Lung (tissue), 12 donors: ENCODE results near the gene PRKCE. TPM values are rescaled to one million over a fixed set of nuclear protein-coding genes. Genes with fewer than 3 reads are reported as not detected.

Experiments
- ATAC-seq: fragments of 200-7000 bp; cut with Tn5 transposase; one replicate; pipeline ENCODE4 v1.9.1; 2020; ENCODE audit warnings: moderate number of reproducible peaks; ENCODE audit not compliant: insufficient read depth, low FRiP score
- DNase-seq, 3 donors: peaks; one replicate each; pipeline ENCODE4 v3.0.0-alpha.2; 2013 to 2017
- H3K27ac ChIP-seq, 2 donors: one replicate each; pipeline ENCODE4 v1.5.1; 2013; ENCODE audit warnings: mild to moderate bottlenecking in 2 of 2, moderate library complexity in 2 of 2, control low read depth in 1 of 2, inconsistent platforms in 1 of 2, low read depth in 1 of 2, low read length in 1 of 2
- H3K27me3 ChIP-seq, 3 donors: one replicate each; pipeline ENCODE4 v1.5.1; 2013; ENCODE audit warnings: low read length in 2 of 3; ENCODE audit not compliant: control insufficient read depth in 3 of 3, insufficient read depth in 3 of 3
- H3K36me3 ChIP-seq, 4 donors: one replicate each; pipeline ENCODE4 v1.5.1; 2013; ENCODE audit warnings: low read length in 4 of 4, mild to moderate bottlenecking in 1 of 4, moderate library complexity in 1 of 4; ENCODE audit not compliant: control insufficient read depth in 4 of 4, insufficient read depth in 4 of 4
- H3K4me1 ChIP-seq, 5 donors: one replicate each; pipeline ENCODE4 v1.5.1; 2013; ENCODE audit warnings: low read length in 5 of 5, mild to moderate bottlenecking in 2 of 5, moderate library complexity in 1 of 5; ENCODE audit not compliant: control insufficient read depth in 5 of 5, insufficient read depth in 5 of 5
- H3K4me3 ChIP-seq: one replicate; pipeline ENCODE4 v1.5.1; 2013; ENCODE audit warnings: mild to moderate bottlenecking, control low read depth, moderate library complexity
- H3K9ac ChIP-seq, 2 donors: one replicate each; pipeline ENCODE4 v1.5.1; 2013; ENCODE audit warnings: low read length in 2 of 2, control low read depth in 1 of 2; ENCODE audit not compliant: insufficient read depth in 1 of 2
- H3K9me3 ChIP-seq, 4 donors: one replicate each; pipeline ENCODE4 v1.5.1; 2013; ENCODE audit warnings: low read length in 3 of 4, mild to moderate bottlenecking in 1 of 4, moderate library complexity in 1 of 4; ENCODE audit not compliant: control insufficient read depth in 4 of 4, insufficient read depth in 3 of 4
- CTCF ChIP-seq: IDR thresholded peaks from 2 replicates; pipeline ENCODE4 v1.5.1; 2012; ENCODE audit warnings: mild to moderate bottlenecking; ENCODE audit errors: control extremely low read depth, extremely low read depth
- WGBS, 2 donors: extraction: QIAGEN DNeasy Blood & Tissue Kit; methylation state at CpG; one replicate each; pipeline ENCODE4 v1.1.7; 2013; 5-methylcytosine and 5-hydroxymethylcytosine counted together
- polyA plus RNA-seq, 2 donors: library from polyadenylated mRNA; stranded (reverse); fragments of 200-250 nt; gene quantifications; one replicate each; pipeline ENCODE4 v1.2.1, GENCODE V29; 2013
- total RNA-seq, 2 donors: library from RNA; depleted of rRNA in 1 of 2; stranded (reverse); fragments of >200 nt in 1 of 2; gene quantifications; one replicate each; pipeline ENCODE4 v1.2.1, GENCODE V29; 2014 to 2021
- donor health status: control.
- donor health status: control.
- donor health status: Bipolar disorder and iron deficiency.
- donor health status: healthy.
- donor health status: DM: yes; HTN: yes; CAD: no.

PRKCE gene
- total and polyA plus RNA-seq, 4 donors = 12.5 to 82.2 (median 32.1) TPM

GRCh38 chr2:46067501-46068305 is 416.2 kb downstream of the PRKCE start:
- H3K27ac ChIP-seq = peak overlapping the region; percentile 48 to 56
- no peak for ATAC-seq

GRCh38 chr2:46068636-46069035 is 417.2 kb downstream of the PRKCE start:
- Histone ChIP-seq H3K9ac (no peak overlapping the region), H3K4me3 (no peak overlapping the region), H3K27ac (peak overlapping the region in 1 of 2 donors; percentile 21), H3K36me3 (no peaks in the 10 kb centered on the region), H3K27me3 (no peaks in the 10 kb centered on the region), H3K4me1 (peaks cover 0 to 14% (median under 1%) of the 10 kb centered on the region in 5 donors), H3K9me3 (no peaks in the 10 kb centered on the region)
- TF ChIP-seq CTCF = no peak
- WGBS, 2 donors = 82 to 85% methylated on average over 4 of the region's 4 CpGs
- ATAC-seq (no peak), DNase-seq (no peak)

More at GRCh38 chr2:46067501-46068305, 416.2 kb downstream of the PRKCE start:
- Histone ChIP-seq H3K9me3 (no peaks in the 10 kb centered on the region), H3K4me1 (peaks cover 0 to 11% (median 3%) of the 10 kb centered on the region in 5 donors), H3K9ac (no peak overlapping the region), H3K36me3 (no peaks in the 10 kb centered on the region), H3K4me3 (no peak overlapping the region), H3K27me3 (no peaks in the 10 kb centered on the region)
- TF ChIP-seq CTCF = no peak
- no peak for DNase-seq
- 72 to 73% methylated on average over 13 of the region's 13 CpGs for WGBS, 2 donors

GRCh38 chr2:46071074-46071473 is 419.6 kb downstream of the PRKCE start:
- TF ChIP-seq CTCF = no peak
- 70 to 94% methylated on average over 3 of the region's 3 CpGs for WGBS, 2 donors
- no peaks in the 10 kb centered on the region for H3K27me3 ChIP-seq
- H3K27ac ChIP-seq = no peak overlapping the region
- peaks cover 0 to 14% (median 0%) of the 10 kb centered on the region in 5 donors for H3K4me1 ChIP-seq
- H3K9ac ChIP-seq = no peak overlapping the region
- peaks cover 0 to 3% (median 0%) of the 10 kb centered on the region in 4 donors for H3K36me3 ChIP-seq
- H3K4me3 ChIP-seq = no peak overlapping the region
- no peaks in the 10 kb centered on the region for H3K9me3 ChIP-seq
- no peak for DNase-seq
- no peak for ATAC-seq
